ENCODE results near the gene MOAP1.
"Not testable (repeated sequence)": the region's sequence is repeated elsewhere in the genome, so short reads cannot be mapped to it uniquely, and the experiment has no call there.

The MOAP1 gene

GRCh38 chr14:93146119-93146518 is 38.6 kb downstream of the MOAP1 start:
- no peak for DNase-seq (ENCODE audit: low read depth in 2 of 2)

- no peak for DNase-seq (ENCODE audit: low read depth in 2 of 2)
Observed at GRCh38 chr14:93142854-93143652, 41.6 kb downstream of the MOAP1 start.

GRCh38 chr14:93137864-93138263 is 46.8 kb downstream of the MOAP1 start:
- DNase-seq (ENCODE audit: low read depth in 2 of 2): no peak

- DNase-seq (ENCODE audit: low read depth in 2 of 2): not testable (repeated sequence)
Observed at GRCh38 chr14:93136508-93136907, 48.2 kb downstream of the MOAP1 start.

- DNase-seq (ENCODE audit: low read depth in 2 of 2): no peak
Observed at GRCh38 chr14:93136009-93136408, 48.7 kb downstream of the MOAP1 start.

GRCh38 chr14:93135399-93135798 is 49.3 kb downstream of the MOAP1 start:
- DNase-seq (ENCODE audit: low read depth in 2 of 2): no peak

GRCh38 chr14:93133464-93133863 is 51.2 kb downstream of the MOAP1 start:
- no peak for DNase-seq (ENCODE audit: low read depth in 2 of 2)

GRCh38 chr14:93132472-93133065 is 52.1 kb downstream of the MOAP1 start:
- no peak for DNase-seq (ENCODE audit: low read depth in 2 of 2)

Measured in activated CD8-positive, alpha-beta memory T cell treated with anti-CD3 and anti-CD28 coated beads for 4 hours (primary cell).